HepG2 (cell line): ENCODE measurements around the gene MAP2K1. TPM values are rescaled to one million over a fixed set of nuclear protein-coding genes. Genes with fewer than 3 reads are reported as not detected.

Experiments
- FOXM1 ChIP-seq: sonication (generic); formaldehyde crosslinking; IDR thresholded peaks from 2 replicates; pipeline ENCODE4 v1.5.0; 2020; ENCODE audit warnings: missing genetic modification reagents
- GATAD2A ChIP-seq: IDR thresholded peaks from 2 replicates; pipeline ENCODE4 v1.6.1; 2016
- GTF2F1 ChIP-seq: fragments of 150-350 bp; IDR thresholded peaks from 2 replicates; pipeline ENCODE4 v1.6.1; 2014; ENCODE audit warnings: low read length
- IRF2 ChIP-seq: IDR thresholded peaks from 2 replicates; pipeline ENCODE4 v1.6.1; 2018; ENCODE audit warnings: missing genetic modification reagents, missing compliant biosample characterization
- MBNL3 ChIP-seq: fragments of 250-450 bp; sonication (Bioruptor Pico); conservative IDR thresholded peaks from 2 replicates; pipeline ENCODE4 v1.8.0; 2022; ENCODE audit warnings: mild to moderate bottlenecking, inconsistent platforms
- MEIS2 ChIP-seq: sonication (generic); formaldehyde crosslinking; IDR thresholded peaks from 2 replicates; pipeline ENCODE4 v1.9.0; 2021; ENCODE audit warnings: mild to moderate bottlenecking, missing genetic modification reagents
- PHF20 ChIP-seq: sonication (generic); formaldehyde crosslinking; IDR thresholded peaks from 2 replicates; pipeline ENCODE4 v1.5.0; 2020; ENCODE audit warnings: mild to moderate bottlenecking, missing genetic modification reagents
- RFXAP ChIP-seq: sonication (generic); formaldehyde crosslinking; IDR thresholded peaks from 2 replicates; pipeline ENCODE4 v1.4.0; 2020; ENCODE audit warnings: missing genetic modification reagents, borderline replicate concordance
- SATB2 ChIP-seq: sonication (generic); formaldehyde crosslinking; IDR thresholded peaks from 2 replicates; pipeline ENCODE4 v1.5.0; 2020; ENCODE audit warnings: missing genetic modification reagents
- SMARCE1 ChIP-seq: fragments of 450-650 bp; IDR thresholded peaks from 2 replicates; pipeline ENCODE4 v1.6.1; 2017; ENCODE audit warnings: borderline replicate concordance
- ZFP1 ChIP-seq: IDR thresholded peaks from 2 replicates; pipeline ENCODE4 v1.6.1; 2016
- ZNF224 ChIP-seq: sonication (generic); formaldehyde crosslinking; IDR thresholded peaks from 2 replicates; pipeline ENCODE4 v1.5.0; 2020; ENCODE audit warnings: mild to moderate bottlenecking, missing genetic modification reagents
- ZNF232 ChIP-seq: sonication (generic); formaldehyde crosslinking; IDR thresholded peaks from 2 replicates; pipeline ENCODE4 v1.4.0; 2020; ENCODE audit warnings: missing genetic modification reagents, borderline replicate concordance
- ZNF614 ChIP-seq: IDR thresholded peaks from 2 replicates; pipeline ENCODE4 v1.6.1; 2018; ENCODE audit warnings: missing biosample characterization, missing genetic modification reagents, inconsistent platforms, borderline replicate concordance
- ZNF724P ChIP-seq: sonication (generic); formaldehyde crosslinking; IDR thresholded peaks from 2 replicates; pipeline ENCODE4 v1.8.0; 2022; ENCODE audit warnings: missing genetic modification reagents, borderline replicate concordance
- ZNF800 ChIP-seq: sonication (generic); formaldehyde crosslinking; IDR thresholded peaks from 2 replicates; pipeline ENCODE4 v1.4.0; 2020; ENCODE audit warnings: missing genetic modification reagents
- polyA plus RNA-seq, 8 experiments: library from polyadenylated mRNA; depleted of rRNA in 3 of 8; stranded (reverse) in 7 of 8; unstranded in 1 of 8; fragments of >200 nt; fragmentation: Illumina TruSeq in 4 of 8; extraction: Trizol in 4 of 8; gene quantifications; 2 replicates each; pipeline versions ENCODE4 v1.2.1 to v1.2.3, GENCODE V29; 2011 to 2016; ENCODE audit warnings: low read depth in 4 of 8, missing spikeins in 1 of 8, mixed read lengths in 1 of 8; ENCODE audit not compliant: insufficient read depth in 1 of 8
- total RNA-seq, 5 experiments: library from RNA; depleted of rRNA; stranded (reverse); fragments of >200 nt; fragmentation: Illumina TruSeq; extraction: Trizol; gene quantifications; 2 replicates each; pipeline ENCODE4 v1.2.3, GENCODE V29; 2016; ENCODE audit warnings: low read depth in 1 of 5
- TF ChIP-seq, protein P1 (sequence below): fragments of 450-650 bp; IDR thresholded peaks from 2 replicates; pipeline ENCODE4 v1.6.1; 2017; ENCODE audit warnings: mild to moderate bottlenecking
- TF ChIP-seq, protein P2 (sequence below): sonication (generic); formaldehyde crosslinking; IDR thresholded peaks from 2 replicates; pipeline ENCODE4 v1.9.0; 2021; ENCODE audit warnings: missing genetic modification reagents, mild to moderate bottlenecking, borderline replicate concordance
- TF ChIP-seq, protein P3 (sequence below): sonication (generic); formaldehyde crosslinking; IDR thresholded peaks from 2 replicates; pipeline ENCODE4; 2020; ENCODE audit warnings: missing genetic modification reagents, mild to moderate bottlenecking, borderline replicate concordance
- TF ChIP-seq, protein P4 (sequence below): sonication (generic); formaldehyde crosslinking; IDR thresholded peaks from 2 replicates; pipeline ENCODE4 v1.4.0; 2020; ENCODE audit warnings: missing genetic modification reagents, low read depth, mild to moderate bottlenecking, borderline replicate concordance

The MAP2K1 gene
- total and polyA plus RNA-seq, 2 of the 13 experiments (the other 11 are each of a cell fraction or from before 2014, with no cell fraction given) = 24.1 to 49.2 TPM

- TF ChIP-seq, protein P1, sequence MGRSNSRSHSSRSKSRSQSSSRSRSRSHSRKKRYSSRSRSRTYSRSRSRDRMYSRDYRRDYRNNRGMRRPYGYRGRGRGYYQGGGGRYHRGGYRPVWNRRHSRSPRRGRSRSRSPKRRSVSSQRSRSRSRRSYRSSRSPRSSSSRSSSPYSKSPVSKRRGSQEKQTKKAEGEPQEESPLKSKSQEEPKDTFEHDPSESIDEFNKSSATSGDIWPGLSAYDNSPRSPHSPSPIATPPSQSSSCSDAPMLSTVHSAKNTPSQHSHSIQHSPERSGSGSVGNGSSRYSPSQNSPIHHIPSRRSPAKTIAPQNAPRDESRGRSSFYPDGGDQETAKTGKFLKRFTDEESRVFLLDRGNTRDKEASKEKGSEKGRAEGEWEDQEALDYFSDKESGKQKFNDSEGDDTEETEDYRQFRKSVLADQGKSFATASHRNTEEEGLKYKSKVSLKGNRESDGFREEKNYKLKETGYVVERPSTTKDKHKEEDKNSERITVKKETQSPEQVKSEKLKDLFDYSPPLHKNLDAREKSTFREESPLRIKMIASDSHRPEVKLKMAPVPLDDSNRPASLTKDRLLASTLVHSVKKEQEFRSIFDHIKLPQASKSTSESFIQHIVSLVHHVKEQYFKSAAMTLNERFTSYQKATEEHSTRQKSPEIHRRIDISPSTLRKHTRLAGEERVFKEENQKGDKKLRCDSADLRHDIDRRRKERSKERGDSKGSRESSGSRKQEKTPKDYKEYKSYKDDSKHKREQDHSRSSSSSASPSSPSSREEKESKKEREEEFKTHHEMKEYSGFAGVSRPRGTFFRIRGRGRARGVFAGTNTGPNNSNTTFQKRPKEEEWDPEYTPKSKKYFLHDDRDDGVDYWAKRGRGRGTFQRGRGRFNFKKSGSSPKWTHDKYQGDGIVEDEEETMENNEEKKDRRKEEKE = no peak
- TF ChIP-seq ZNF232 (no peak), PHF20 (CRISPR knock-in tag) (peak; percentile 90), IRF2 (CRISPR knock-in tag) (peak; percentile 92), ZNF224 (CRISPR knock-in tag) (no peak), GATAD2A (CRISPR knock-in tag) (peak; percentile 70), MEIS2 (peak; percentile 80; the same call in 1 of the 2 replicates), ZNF724P (CRISPR knock-in tag) (no peak), GTF2F1 (no peak), FOXM1 (CRISPR knock-in tag) (no peak), ZFP1 (no peak), MBNL3 (CRISPR knock-in tag) (no peak), SATB2 (CRISPR knock-in tag) (no peak), RFXAP (CRISPR knock-in tag) (no peak), ZNF614 (0 out of 2 replicates have a peak, but pooled peaks have one; percentile 34), SMARCE1 (no peak), ZNF800 (CRISPR knock-in tag) (peak; percentile 57)
- TF ChIP-seq, protein P2, sequence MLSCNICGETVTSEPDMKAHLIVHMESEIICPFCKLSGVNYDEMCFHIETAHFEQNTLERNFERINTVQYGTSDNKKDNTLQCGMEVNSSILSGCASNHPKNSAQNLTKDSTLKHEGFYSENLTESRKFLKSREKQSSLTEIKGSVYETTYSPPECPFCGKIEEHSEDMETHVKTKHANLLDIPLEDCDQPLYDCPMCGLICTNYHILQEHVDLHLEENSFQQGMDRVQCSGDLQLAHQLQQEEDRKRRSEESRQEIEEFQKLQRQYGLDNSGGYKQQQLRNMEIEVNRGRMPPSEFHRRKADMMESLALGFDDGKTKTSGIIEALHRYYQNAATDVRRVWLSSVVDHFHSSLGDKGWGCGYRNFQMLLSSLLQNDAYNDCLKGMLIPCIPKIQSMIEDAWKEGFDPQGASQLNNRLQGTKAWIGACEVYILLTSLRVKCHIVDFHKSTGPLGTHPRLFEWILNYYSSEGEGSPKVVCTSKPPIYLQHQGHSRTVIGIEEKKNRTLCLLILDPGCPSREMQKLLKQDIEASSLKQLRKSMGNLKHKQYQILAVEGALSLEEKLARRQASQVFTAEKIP (CRISPR knock-in tag) = no peak
- TF ChIP-seq, protein P3, sequence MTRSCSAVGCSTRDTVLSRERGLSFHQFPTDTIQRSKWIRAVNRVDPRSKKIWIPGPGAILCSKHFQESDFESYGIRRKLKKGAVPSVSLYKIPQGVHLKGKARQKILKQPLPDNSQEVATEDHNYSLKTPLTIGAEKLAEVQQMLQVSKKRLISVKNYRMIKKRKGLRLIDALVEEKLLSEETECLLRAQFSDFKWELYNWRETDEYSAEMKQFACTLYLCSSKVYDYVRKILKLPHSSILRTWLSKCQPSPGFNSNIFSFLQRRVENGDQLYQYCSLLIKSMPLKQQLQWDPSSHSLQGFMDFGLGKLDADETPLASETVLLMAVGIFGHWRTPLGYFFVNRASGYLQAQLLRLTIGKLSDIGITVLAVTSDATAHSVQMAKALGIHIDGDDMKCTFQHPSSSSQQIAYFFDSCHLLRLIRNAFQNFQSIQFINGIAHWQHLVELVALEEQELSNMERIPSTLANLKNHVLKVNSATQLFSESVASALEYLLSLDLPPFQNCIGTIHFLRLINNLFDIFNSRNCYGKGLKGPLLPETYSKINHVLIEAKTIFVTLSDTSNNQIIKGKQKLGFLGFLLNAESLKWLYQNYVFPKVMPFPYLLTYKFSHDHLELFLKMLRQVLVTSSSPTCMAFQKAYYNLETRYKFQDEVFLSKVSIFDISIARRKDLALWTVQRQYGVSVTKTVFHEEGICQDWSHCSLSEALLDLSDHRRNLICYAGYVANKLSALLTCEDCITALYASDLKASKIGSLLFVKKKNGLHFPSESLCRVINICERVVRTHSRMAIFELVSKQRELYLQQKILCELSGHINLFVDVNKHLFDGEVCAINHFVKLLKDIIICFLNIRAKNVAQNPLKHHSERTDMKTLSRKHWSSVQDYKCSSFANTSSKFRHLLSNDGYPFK = peak; percentile 94
- TF ChIP-seq, protein P4, sequence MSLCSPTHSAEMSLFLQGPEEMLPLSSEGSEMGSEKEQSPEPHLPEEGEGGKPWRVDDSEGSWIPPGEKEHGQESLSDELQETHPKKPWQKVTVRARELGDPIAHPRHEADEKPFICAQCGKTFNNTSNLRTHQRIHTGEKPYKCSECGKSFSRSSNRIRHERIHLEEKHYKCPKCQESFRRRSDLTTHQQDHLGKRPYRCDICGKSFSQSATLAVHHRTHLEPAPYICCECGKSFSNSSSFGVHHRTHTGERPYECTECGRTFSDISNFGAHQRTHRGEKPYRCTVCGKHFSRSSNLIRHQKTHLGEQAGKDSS (CRISPR knock-in tag) = peak; percentile 26; the same call in 1 of the 2 replicates
Measured at GRCh38 chr15:66386204-66387123, at the start of gene MAP2K1 (continued).
